ENCODE data around the gene ATP10D.
"Not testable (repeated sequence)": the region's sequence is repeated elsewhere in the genome, so short reads cannot be mapped to it uniquely, and the experiment has no call there.

The ATP10D gene

DNA sequence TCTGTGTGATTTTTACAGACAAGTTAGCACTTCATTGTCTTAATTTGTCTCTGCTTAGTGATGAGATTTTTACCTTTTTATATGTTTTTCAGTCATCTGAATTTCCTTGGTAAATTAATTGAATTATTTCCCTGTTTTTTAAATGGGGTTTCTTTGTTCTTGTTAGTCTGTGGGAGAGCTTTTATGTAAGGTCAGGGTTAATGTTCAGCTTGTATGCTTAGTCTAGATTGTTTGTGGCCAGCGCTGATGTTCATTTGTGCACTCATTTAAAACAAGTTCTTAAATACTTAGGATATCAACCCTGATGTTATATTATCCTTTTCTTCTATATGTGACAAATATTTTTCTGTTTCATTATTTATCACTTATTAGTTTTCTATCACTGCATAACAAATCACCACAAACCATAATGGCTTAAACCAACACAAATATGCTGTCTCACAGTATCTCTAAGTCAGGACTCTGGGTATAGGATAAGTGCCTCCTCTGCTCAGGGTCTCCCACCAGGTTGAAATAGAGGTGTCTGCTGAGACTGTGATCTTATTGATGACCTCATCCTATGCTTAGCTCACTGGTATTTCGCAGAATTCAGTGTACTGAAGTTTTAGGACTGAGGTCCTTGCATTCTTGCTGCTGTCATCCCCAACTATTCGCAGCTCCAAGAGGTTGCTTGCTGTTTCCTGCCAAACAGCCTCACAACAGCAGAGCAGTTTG lies 53.2 kb downstream of the ATP10D start:
- no peak for DNase-seq

DNA sequence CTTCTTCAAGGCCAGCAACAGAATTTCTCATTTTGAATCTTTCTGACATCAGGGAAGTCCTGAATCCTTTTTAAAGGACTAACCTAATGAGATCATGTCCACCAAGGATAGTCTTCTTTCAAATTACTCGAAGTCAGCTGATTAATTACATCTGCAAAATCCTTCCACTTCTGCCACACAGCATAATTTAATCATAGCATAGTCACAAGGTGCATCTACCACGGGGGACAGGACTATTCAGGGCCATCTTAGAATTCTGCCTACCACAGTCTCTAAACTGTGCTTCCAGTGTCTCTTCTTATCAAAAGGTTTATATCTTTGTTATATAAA lies 53.7 kb downstream of the ATP10D start:
- no peak for DNase-seq

DNA sequence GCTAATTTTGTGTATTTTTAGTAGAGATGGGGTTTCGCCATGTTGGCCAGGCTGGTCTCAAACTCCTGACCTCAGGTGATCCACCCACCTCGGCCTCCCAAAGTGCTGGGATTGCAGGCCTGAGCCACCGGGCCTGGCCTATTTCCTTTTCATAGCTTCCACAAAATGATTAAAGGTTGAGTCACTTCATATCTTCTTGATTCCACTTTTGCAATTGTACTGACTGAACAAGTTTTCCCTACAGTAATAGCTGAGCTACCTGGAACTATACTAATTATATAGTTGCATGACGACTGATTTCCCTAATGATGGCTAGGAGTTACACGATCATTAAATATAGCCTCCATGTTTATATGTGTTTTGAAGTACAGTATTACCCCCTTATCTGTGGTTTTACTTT lies 57.6 kb downstream of the ATP10D start:
- not testable (repeated sequence) for DNase-seq

- no peak for DNase-seq
Observed at GRCh38 chr4:47543331-47543730, 58.3 kb downstream of the ATP10D start.

- not testable (repeated sequence) for DNase-seq
Observed at GRCh38 chr4:47550357-47550756, 65.3 kb downstream of the ATP10D start.

GRCh38 chr4:47550899-47551548 lies 65.9 kb downstream of the ATP10D start:
- DNase-seq: no peak

- DNase-seq: no peak
Observed at GRCh38 chr4:47551682-47552081, 66.6 kb downstream of the ATP10D start.

- DNase-seq: no peak
Observed at GRCh38 chr4:47553329-47554125, 68.5 kb downstream of the ATP10D start.

DNA sequence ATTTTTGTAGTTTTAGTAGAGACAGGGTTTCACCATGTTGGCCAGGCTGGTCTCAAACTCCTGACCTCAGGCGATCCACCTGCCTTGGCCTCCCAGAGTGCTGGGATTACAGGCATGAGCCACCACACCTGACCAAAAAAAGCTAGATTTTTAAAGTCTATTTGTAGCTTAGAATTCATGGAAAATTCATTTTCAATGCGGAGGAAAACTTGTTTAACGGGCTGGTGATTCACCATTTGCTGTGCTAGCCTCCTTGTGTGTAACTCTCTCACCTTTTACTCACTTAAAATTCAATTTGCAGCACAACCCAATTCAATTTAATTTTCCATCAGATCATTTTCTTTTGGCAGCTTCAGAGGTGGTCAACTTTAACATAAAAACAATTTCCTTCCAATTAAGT lies 70.8 kb downstream of the ATP10D start:
- not testable (repeated sequence) for DNase-seq

- no peak for DNase-seq
Observed at GRCh38 chr4:47557255-47557654, 72.2 kb downstream of the ATP10D start.

- no peak for DNase-seq
Observed at GRCh38 chr4:47560682-47561081, 75.6 kb downstream of the ATP10D start.

GRCh38 chr4:47561331-47561730 lies 76.3 kb downstream of the ATP10D start:
- DNase-seq: no peak

DNA sequence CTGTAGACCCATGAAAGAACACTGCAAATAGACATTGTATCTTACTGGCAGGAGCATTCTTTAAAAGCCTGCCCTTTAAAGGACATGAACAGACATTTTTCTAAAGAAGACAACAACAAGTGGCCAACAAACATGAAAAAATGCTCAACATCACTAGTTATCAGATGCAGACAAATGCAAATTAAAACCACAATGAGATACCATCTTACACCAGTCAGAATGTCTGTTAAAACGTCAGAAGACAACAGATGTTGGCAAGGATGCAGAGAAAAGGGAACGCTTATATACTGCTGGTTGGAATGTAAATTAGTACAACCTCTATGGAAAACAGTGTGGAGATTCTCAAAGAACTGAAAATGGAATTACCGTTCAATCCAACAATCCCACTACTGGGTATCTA lies 77.2 kb downstream of the ATP10D start:
- no peak for DNase-seq

- DNase-seq: no peak
Observed at GRCh38 chr4:47566566-47566965, 81.5 kb downstream of the ATP10D start.

DNA sequence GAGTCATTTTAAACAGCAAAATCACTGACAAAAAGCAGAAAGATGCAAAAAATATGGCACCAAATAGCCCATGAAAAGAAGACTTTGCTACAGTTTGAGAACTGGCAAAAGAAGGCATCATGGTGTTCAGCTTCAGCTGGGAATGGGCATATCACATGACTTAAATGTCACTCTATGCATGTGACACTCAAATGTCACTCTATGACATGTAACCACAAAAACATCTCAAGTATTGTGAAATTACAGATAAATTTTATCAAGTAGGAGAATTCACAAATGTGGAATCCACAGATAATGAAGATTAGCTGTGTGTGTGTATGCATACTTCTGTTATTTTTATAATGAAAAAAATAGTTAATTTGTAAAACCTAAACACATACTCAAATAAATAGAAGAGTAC lies 81.9 kb downstream of the ATP10D start:
- DNase-seq: no peak

- DNase-seq: no peak
Observed at GRCh38 chr4:47567511-47567910, 82.4 kb downstream of the ATP10D start.

- DNase-seq: no peak
Observed at GRCh38 chr4:47570816-47571215, 85.7 kb downstream of the ATP10D start.

DNA sequence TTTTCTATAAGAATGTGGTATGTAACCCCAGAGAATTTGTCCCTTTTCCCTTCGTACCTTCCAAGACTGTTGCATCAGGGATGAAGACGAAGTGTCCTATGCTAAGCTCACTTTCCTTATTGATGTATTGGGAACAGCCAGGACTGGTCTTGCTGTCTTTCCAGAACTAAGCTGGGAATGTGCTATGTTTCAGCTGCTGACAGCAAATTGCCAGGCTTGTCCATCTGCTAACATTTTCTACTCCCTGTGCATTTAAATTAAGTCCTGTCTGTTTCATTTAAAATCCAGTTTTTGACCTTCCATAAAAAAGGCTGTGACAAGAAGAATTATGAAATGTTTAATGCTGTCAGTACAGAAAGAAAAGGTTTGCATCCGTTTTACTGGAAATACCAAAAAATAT lies 87.9 kb downstream of the ATP10D start:
- DNase-seq: no peak

DNA sequence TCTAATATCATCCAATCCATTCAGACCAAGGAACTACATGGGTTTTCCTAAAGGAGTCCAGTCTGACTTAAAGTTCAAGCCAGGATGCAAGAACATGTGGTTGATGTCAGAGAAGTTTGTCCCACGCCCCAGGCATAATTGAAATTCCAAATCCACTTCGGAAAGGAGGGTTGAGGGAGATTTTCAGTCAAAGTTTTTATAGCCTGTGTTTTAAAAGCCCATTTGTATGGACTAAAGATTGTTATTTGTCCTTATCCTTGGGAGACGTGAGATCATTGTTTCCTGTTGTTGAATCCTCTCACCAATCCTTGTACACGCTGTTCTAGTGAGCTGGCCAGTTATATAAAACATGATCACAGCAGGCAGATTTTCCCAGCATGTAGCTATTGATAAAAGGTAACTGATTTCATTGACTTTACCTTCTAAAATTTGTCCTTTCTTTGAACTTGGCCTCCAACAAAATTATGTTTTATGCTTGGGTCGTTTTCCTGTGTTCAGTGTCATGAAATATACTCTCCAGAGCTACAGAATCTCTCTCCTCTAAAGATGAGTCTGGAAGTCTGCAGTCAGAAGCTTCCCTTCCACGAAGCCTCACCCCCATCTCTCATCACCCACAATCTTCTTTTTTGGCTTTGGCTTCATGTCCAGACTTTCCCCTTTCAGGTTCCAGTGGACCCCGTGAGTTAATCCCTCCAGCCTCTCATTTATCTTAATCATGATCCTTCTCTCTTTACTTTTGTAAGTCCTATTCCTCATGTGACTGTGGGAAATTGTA lies 92.9 kb downstream of the ATP10D start:
- DNase-seq: no peak

DNA sequence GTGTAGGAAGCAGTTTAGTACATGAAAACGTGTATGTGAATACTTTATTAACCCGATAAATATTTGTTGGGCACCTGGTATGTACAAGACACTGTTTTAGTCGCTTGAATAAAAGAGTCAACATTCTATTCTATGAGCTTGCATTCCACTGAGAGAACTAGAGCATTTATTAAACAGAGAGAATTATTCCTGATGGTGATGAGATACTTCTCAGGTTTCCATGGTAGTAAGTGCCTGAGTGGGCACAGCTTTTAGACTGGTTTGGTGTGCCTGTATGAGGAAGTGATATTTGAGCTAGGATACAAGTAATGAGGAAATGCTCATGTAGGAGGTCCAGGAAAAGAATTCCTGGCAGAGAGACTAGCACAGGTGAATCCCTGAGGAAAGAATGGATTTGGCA lies 94.2 kb downstream of the ATP10D start:
- no peak for DNase-seq

- no peak for DNase-seq
Observed at GRCh38 chr4:47590325-47590724, 105.2 kb downstream of the ATP10D start.

GRCh38 chr4:47597696-47598095 lies 112.6 kb downstream of the ATP10D start:
- no peak for DNase-seq

GRCh38 chr4:47598320-47598719 lies 113.2 kb downstream of the ATP10D start:
- DNase-seq: no peak
